HFFc6 (cell line): Measurements from ENCODE around the gene DBNL. TPM values are rescaled to one million over a fixed set of nuclear protein-coding genes. Genes with fewer than 3 reads are reported as not detected.

Source experiments
- DNase-seq: peaks from one replicate; pipeline ENCODE4 v3.0.0-alpha.2; 2018
- H3K27ac Mint-ChIP-seq: 2 replicates; pipeline ENCODE4 v1.8.0; 2020; ENCODE audit warnings: mild to moderate bottlenecking, mixed read lengths
- H3K27me3 Mint-ChIP-seq: 2 replicates; pipeline ENCODE4 v1.8.0; 2021; ENCODE audit warnings: mild to moderate bottlenecking, moderate library complexity, mixed read lengths; ENCODE audit not compliant: insufficient read depth
- H3K36me3 Mint-ChIP-seq: 2 replicates; pipeline ENCODE4 v1.8.0; 2021; ENCODE audit warnings: low read depth, mixed read lengths
- H3K4me1 Mint-ChIP-seq: 2 replicates; pipeline ENCODE4 v1.8.0; 2020; ENCODE audit warnings: low read depth, mixed read lengths
- H3K4me3 Mint-ChIP-seq: 2 replicates; pipeline ENCODE4 v1.8.0; 2020; ENCODE audit warnings: mild to moderate bottlenecking, moderate library complexity, mixed read lengths
- H3K9me3 Mint-ChIP-seq: 2 replicates; pipeline ENCODE4 v1.8.0; 2020; ENCODE audit warnings: mild to moderate bottlenecking, mixed read lengths
- total RNA-seq, 6 experiments: library from RNA; stranded (reverse); fragmentation: NEBNext Ultra II Directional; extraction: Animal tissue kit (Norgen Biotek cat#: 25700); gene quantifications; 2 replicates in 1 of 6; 3 replicates in 5 of 6; pipeline ENCODE4 v1.2.3, GENCODE V29; 2021
- TF ChIP-seq, protein P1 (sequence below): fragments of 200-600 bp; sonication (generic); IDR thresholded peaks from 2 replicates; pipeline ENCODE4 v1.5.0; 2021; ENCODE audit warnings: antibody characterized with exemption, mild to moderate bottlenecking

DBNL gene
- total RNA-seq, 6 experiments from 2014 or later: 146 to 167 (median 153) TPM

GRCh38 chr7:44099669-44100068 is 55.2 kb downstream of the DBNL start:
- TF ChIP-seq, protein P1, sequence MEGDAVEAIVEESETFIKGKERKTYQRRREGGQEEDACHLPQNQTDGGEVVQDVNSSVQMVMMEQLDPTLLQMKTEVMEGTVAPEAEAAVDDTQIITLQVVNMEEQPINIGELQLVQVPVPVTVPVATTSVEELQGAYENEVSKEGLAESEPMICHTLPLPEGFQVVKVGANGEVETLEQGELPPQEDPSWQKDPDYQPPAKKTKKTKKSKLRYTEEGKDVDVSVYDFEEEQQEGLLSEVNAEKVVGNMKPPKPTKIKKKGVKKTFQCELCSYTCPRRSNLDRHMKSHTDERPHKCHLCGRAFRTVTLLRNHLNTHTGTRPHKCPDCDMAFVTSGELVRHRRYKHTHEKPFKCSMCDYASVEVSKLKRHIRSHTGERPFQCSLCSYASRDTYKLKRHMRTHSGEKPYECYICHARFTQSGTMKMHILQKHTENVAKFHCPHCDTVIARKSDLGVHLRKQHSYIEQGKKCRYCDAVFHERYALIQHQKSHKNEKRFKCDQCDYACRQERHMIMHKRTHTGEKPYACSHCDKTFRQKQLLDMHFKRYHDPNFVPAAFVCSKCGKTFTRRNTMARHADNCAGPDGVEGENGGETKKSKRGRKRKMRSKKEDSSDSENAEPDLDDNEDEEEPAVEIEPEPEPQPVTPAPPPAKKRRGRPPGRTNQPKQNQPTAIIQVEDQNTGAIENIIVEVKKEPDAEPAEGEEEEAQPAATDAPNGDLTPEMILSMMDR: no peak
- peak overlapping the region; percentile 81 for H3K27ac Mint-ChIP-seq
- DNase-seq: no peak

GRCh38 chr7:44100458-44101302 is 56.2 kb downstream of the DBNL start:
- peak; percentile 16 for DNase-seq
- no peaks in the 10 kb centered on the region; the same call in 1 of the 2 replicates for H3K27me3 Mint-ChIP-seq
- TF ChIP-seq, protein P1: no peak
- peak overlapping the region; percentile 81 for H3K27ac Mint-ChIP-seq
- no peaks in the 10 kb centered on the region for H3K9me3 Mint-ChIP-seq
- H3K36me3 Mint-ChIP-seq: no peaks in the 10 kb centered on the region
- H3K4me1 Mint-ChIP-seq: peaks cover 43% of the 10 kb centered on the region
- H3K4me3 Mint-ChIP-seq: no peak overlapping the region

More at GRCh38 chr7:44099669-44100068, 55.2 kb downstream of the DBNL start:
- H3K9me3 Mint-ChIP-seq: no peaks in the 10 kb centered on the region
- no peaks in the 10 kb centered on the region; the same call in 1 of the 2 replicates for H3K27me3 Mint-ChIP-seq
- H3K4me1 Mint-ChIP-seq: peaks cover 38% of the 10 kb centered on the region
- H3K36me3 Mint-ChIP-seq: no peaks in the 10 kb centered on the region
- H3K4me3 Mint-ChIP-seq: no peak overlapping the region

GRCh38 chr7:44101303-44101965 is 56.9 kb downstream of the DBNL start:
- Mint-ChIP-seq H3K4me1 (peaks cover 50% of the 10 kb centered on the region), H3K4me3 (no peak overlapping the region), H3K9me3 (no peaks in the 10 kb centered on the region), H3K36me3 (no peaks in the 10 kb centered on the region), H3K27me3 (no peaks in the 10 kb centered on the region; the same call in 1 of the 2 replicates), H3K27ac (peak overlapping the region; percentile 92)
- no peak for DNase-seq
- TF ChIP-seq, protein P1: no peak

DNA sequence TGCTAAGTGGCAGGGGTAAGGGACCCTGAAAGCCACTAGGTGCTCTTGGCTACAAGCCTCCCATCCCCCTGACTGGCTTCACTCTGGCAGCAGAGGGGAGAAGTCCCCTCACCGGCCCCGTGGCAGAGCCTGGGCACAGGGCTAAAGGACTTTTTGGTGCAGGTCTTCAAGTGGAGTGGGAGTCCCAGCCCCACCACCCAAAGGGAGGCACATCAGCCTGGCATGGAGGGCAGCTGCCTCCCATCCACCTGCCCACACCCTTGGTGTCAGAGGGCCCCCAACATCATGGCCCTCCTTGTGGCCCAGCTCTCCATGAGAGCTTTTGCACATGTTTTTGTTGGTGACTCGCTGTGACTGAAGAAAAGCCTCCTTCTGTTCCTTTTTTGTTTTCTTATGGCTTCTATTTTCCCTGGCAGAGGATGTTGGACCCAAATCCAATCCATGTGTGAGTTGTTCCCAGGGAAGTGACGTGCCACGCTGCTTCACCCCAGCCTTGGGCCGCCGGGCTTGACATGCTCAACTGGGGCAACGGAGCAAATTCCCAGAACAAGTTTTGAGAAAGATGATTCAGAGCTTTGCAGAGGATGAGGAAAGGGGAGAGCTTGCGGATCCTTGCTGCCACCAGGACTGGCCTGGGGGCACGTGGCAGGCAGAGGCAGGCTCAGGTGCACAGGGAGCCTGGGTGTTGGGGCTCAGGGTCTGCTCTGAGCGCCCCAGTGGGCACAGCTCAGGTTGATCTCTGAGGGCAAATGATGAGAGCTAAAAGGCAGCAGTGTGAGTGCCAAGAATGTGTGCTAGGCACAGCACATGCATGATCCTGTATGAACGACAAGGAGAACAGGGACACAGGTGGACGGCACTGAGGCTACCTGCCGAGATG is 57.7 kb downstream of the DBNL start:
- DNase-seq: peak; percentile 93
- Mint-ChIP-seq H3K27me3 (no peaks in the 10 kb centered on the region; the same call in 1 of the 2 replicates), H3K27ac (peak overlapping the region; percentile 92), H3K36me3 (no peaks in the 10 kb centered on the region), H3K4me3 (peak overlapping the region; percentile 42), H3K9me3 (no peaks in the 10 kb centered on the region), H3K4me1 (peaks cover 51% of the 10 kb centered on the region)
- TF ChIP-seq, protein P1: no peak
